ENCODE measurements around the gene DKK3.

DNA sequence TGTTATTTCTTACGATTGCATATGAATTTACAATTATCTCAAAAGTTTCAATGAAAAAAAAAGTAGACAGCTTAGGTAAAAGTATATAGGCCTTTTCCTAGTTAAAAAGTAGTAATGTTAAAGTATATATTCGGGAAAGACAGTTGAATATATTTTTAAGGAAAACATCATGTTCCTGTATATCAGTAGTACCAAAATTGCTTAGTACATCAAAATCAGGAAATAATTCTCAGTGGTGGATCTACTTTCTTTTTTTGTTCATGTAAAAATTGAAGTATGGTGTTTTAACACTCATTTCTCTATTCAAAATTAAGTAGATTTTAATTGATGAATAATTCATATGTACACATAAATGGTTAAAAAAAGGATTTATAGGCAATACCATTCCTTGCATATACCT lies 92.8 kb downstream of the DKK3 start:
- no peak for TF ChIP-seq YY1 (IDR thresholded peaks at IDR 0.05; ENCODE audit: insufficient read depth, insufficient read length)
- no peak for TF ChIP-seq SUZ12 (IDR thresholded peaks at IDR 0.05; ENCODE audit: extremely low read depth, insufficient read depth, insufficient read length)
